ENCODE results near the gene CACNG7.

CACNG7 gene, protein sequence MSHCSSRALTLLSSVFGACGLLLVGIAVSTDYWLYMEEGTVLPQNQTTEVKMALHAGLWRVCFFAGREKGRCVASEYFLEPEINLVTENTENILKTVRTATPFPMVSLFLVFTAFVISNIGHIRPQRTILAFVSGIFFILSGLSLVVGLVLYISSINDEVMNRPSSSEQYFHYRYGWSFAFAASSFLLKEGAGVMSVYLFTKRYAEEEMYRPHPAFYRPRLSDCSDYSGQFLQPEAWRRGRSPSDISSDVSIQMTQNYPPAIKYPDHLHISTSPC

GRCh38 chr19:53908935-53909415, at the start of gene CACNG7:
TSS of gene CACNG7 (plus strand) at chr19:53909278. CDS start at chr19:53912832, 3,554 bp downstream.
- Histone ChIP-seq H3K36me3 (ENCODE audit: control insufficient read depth, insufficient read depth, low read length) (no peaks in the 10 kb centered on the region), H3K27me3 (ENCODE audit: control insufficient read depth, insufficient read depth, low read length) (peaks cover 71% of the 10 kb centered on the region), H3K4me1 (ENCODE audit: control insufficient read depth, insufficient read depth, low read length) (peaks cover 16% of the 10 kb centered on the region; the same call in 1 of the 2 replicates), H3K9ac (ENCODE audit: low read depth, low read length) (no peak within 1 kb of the TSS), H3K27ac (ENCODE audit: low read depth, low read length) (no peak within 1 kb of the TSS), H3K4me3 (ENCODE audit: low read depth, low read length) (peak within 1 kb of the TSS; percentile 73), H3K9me3 (ENCODE audit: control insufficient read depth, insufficient read depth, low read length) (no peaks in the 10 kb centered on the region)

- no peaks in the 10 kb centered on the region for H3K36me3 ChIP-seq (ENCODE audit: control insufficient read depth, insufficient read depth, low read length)
- no peaks in the 10 kb centered on the region; the same call in 1 of the 2 replicates for H3K27me3 ChIP-seq (ENCODE audit: control insufficient read depth, insufficient read depth, low read length)
- H3K4me1 ChIP-seq (ENCODE audit: control insufficient read depth, insufficient read depth, low read length) = peaks cover 6% of the 10 kb centered on the region
- H3K27ac ChIP-seq (ENCODE audit: low read depth, low read length) = no peak overlapping the region
- no peak overlapping the region for H3K4me3 ChIP-seq (ENCODE audit: low read depth, low read length)
- H3K9ac ChIP-seq (ENCODE audit: low read depth, low read length) = no peak overlapping the region
- H3K9me3 ChIP-seq (ENCODE audit: control insufficient read depth, insufficient read depth, low read length) = no peaks in the 10 kb centered on the region
Observed at GRCh38 chr19:53864308-53864836, 44.7 kb upstream of the CACNG7 start.

DNA sequence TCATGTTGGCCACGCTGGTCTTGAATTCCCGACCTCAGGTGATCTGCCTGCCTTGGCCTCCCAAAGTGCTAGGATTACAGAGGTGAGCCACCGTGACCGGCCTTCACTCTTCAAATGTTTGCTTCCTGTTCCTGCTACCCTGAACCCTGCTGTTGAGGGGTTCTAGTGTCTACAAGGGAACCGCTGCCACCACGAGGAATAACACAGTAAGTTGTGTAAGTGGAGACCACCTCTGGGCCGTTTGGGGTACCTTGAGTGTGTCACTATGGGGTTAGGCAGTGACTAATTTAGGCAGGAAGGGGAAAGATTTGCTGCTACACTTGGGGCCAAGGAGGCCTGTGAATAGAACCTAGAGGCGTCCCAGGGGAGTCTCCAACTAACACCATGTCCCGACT, 43.6 kb upstream of the CACNG7 start:
- H3K9me3 ChIP-seq (ENCODE audit: control insufficient read depth, insufficient read depth, low read length) = no peaks in the 10 kb centered on the region
- H3K36me3 ChIP-seq (ENCODE audit: control insufficient read depth, insufficient read depth, low read length) = no peaks in the 10 kb centered on the region
- H3K4me3 ChIP-seq (ENCODE audit: low read depth, low read length) = peak overlapping the region; percentile 71
- peaks cover 6% of the 10 kb centered on the region for H3K4me1 ChIP-seq (ENCODE audit: control insufficient read depth, insufficient read depth, low read length)
- peak overlapping the region; percentile 97 for H3K27ac ChIP-seq (ENCODE audit: low read depth, low read length)
- peak overlapping the region; percentile 84; the same call in 1 of the 2 replicates for H3K9ac ChIP-seq (ENCODE audit: low read depth, low read length)
- no peaks in the 10 kb centered on the region; the same call in 1 of the 2 replicates for H3K27me3 ChIP-seq (ENCODE audit: control insufficient read depth, insufficient read depth, low read length)

- H3K9me3 ChIP-seq (ENCODE audit: control insufficient read depth, insufficient read depth, low read length) = no peaks in the 10 kb centered on the region
- H3K36me3 ChIP-seq (ENCODE audit: control insufficient read depth, insufficient read depth, low read length) = 0 out of 2 replicates have a peak, but pooled peaks cover 3% of the 10 kb centered on the region
- peaks cover 6% of the 10 kb centered on the region for H3K4me1 ChIP-seq (ENCODE audit: control insufficient read depth, insufficient read depth, low read length)
- H3K27me3 ChIP-seq (ENCODE audit: control insufficient read depth, insufficient read depth, low read length) = no peaks in the 10 kb centered on the region; the same call in 1 of the 2 replicates
- H3K4me3 ChIP-seq (ENCODE audit: low read depth, low read length) = peak overlapping the region; percentile 71
- peak overlapping the region; percentile 84 for H3K9ac ChIP-seq (ENCODE audit: low read depth, low read length)
- peak overlapping the region; percentile 97 for H3K27ac ChIP-seq (ENCODE audit: low read depth, low read length)
Observed at GRCh38 chr19:53865918-53866864, 42.9 kb upstream of the CACNG7 start.

DNA sequence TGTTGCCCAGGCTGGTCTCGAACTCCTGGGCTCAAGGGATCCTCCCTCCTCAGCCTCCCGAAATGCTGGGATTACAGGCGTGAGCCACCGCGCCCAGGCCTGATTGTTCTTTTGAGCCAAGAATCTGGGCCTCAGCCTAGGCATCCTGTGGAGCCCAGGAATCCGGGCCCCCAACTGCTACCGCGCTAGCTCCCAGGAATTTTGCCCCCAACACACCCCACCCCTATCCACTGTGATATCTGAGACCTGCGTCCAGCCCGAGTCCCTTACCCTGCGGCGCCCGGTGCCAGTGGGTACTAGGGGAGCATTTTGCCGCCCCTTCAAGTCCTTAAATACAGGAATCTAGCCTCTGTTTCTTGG, 42.2 kb upstream of the CACNG7 start:
- H3K36me3 ChIP-seq (ENCODE audit: control insufficient read depth, insufficient read depth, low read length) = 0 out of 2 replicates have a peak, but pooled peaks cover 4% of the 10 kb centered on the region
- peaks cover 6% of the 10 kb centered on the region for H3K4me1 ChIP-seq (ENCODE audit: control insufficient read depth, insufficient read depth, low read length)
- no peaks in the 10 kb centered on the region for H3K9me3 ChIP-seq (ENCODE audit: control insufficient read depth, insufficient read depth, low read length)
- no peaks in the 10 kb centered on the region; the same call in 1 of the 2 replicates for H3K27me3 ChIP-seq (ENCODE audit: control insufficient read depth, insufficient read depth, low read length)
- H3K4me3 ChIP-seq (ENCODE audit: low read depth, low read length) = peak overlapping the region; percentile 71
- H3K27ac ChIP-seq (ENCODE audit: low read depth, low read length) = peak overlapping the region; percentile 97
- H3K9ac ChIP-seq (ENCODE audit: low read depth, low read length) = peak overlapping the region; percentile 84

GRCh38 chr19:53867225-53868090, 41.6 kb upstream of the CACNG7 start, which contains the start of gene MYADM:
TSS of gene MYADM (plus strand) at chr19:53867883. CDS start at chr19:53873530, 5,647 bp downstream.
- no peaks in the 10 kb centered on the region for H3K9me3 ChIP-seq (ENCODE audit: control insufficient read depth, insufficient read depth, low read length)
- peak within 1 kb of the TSS; percentile 97 for H3K27ac ChIP-seq (ENCODE audit: low read depth, low read length)
- H3K36me3 ChIP-seq (ENCODE audit: control insufficient read depth, insufficient read depth, low read length) = 0 out of 2 replicates have a peak, but pooled peaks cover 4% of the 10 kb centered on the region
- peak within 1 kb of the TSS; percentile 90 for H3K9ac ChIP-seq (ENCODE audit: low read depth, low read length)
- peaks cover 6% of the 10 kb centered on the region for H3K4me1 ChIP-seq (ENCODE audit: control insufficient read depth, insufficient read depth, low read length)
- peak within 1 kb of the TSS; percentile 71 for H3K4me3 ChIP-seq (ENCODE audit: low read depth, low read length)
- H3K27me3 ChIP-seq (ENCODE audit: control insufficient read depth, insufficient read depth, low read length) = no peaks in the 10 kb centered on the region; the same call in 1 of the 2 replicates

DNA sequence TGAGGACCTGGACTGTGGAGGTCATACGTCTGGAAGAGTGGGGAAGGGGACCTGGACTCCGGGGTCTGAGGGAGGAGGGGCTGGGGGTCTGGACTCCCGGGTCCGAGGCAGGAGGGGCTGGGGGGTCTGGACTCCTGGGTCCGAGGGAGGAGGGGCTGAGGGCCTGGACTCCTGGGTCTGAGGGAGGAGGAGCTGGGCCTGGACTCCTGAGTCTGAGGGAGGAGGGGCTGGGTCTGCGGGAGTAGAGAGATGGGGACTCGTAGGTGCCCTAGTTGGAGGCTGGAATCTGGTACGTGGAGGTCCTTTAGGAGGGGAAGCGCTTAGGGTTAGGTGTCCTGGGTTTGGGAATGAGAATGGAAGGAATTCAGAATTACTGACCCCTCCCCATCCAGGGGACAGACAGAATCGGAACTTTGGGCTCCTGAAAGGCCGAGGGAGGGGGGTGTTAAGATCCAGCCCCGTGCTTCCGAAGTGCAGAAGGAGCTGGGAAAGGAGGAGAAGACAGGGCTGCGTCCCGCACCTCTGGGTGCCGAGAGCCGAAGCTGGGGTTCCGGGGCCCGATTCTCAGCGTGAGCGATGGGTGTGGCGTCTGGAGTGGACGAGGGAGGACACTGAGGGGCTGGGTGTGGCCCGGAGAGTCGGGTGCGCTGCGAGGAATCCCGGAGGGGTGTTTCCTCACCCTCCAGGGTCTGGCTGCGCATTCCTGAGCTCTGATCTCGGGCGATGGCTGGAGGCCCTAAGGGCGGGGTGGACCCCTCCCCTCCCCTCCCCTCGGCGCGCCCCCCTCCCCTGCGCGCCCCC, 40.8 kb upstream of the CACNG7 start:
- no peaks in the 10 kb centered on the region for H3K27me3 ChIP-seq (ENCODE audit: control insufficient read depth, insufficient read depth, low read length)
- peaks cover 10% of the 10 kb centered on the region; the same call in 1 of the 2 replicates for H3K36me3 ChIP-seq (ENCODE audit: control insufficient read depth, insufficient read depth, low read length)
- no peaks in the 10 kb centered on the region for H3K9me3 ChIP-seq (ENCODE audit: control insufficient read depth, insufficient read depth, low read length)
- peak overlapping the region; percentile 70 for H3K4me3 ChIP-seq (ENCODE audit: low read depth, low read length)
- peak overlapping the region; percentile 97 for H3K27ac ChIP-seq (ENCODE audit: low read depth, low read length)
- H3K4me1 ChIP-seq (ENCODE audit: control insufficient read depth, insufficient read depth, low read length) = peaks cover 6% of the 10 kb centered on the region
- peak overlapping the region; percentile 90 for H3K9ac ChIP-seq (ENCODE audit: low read depth, low read length)

DNA sequence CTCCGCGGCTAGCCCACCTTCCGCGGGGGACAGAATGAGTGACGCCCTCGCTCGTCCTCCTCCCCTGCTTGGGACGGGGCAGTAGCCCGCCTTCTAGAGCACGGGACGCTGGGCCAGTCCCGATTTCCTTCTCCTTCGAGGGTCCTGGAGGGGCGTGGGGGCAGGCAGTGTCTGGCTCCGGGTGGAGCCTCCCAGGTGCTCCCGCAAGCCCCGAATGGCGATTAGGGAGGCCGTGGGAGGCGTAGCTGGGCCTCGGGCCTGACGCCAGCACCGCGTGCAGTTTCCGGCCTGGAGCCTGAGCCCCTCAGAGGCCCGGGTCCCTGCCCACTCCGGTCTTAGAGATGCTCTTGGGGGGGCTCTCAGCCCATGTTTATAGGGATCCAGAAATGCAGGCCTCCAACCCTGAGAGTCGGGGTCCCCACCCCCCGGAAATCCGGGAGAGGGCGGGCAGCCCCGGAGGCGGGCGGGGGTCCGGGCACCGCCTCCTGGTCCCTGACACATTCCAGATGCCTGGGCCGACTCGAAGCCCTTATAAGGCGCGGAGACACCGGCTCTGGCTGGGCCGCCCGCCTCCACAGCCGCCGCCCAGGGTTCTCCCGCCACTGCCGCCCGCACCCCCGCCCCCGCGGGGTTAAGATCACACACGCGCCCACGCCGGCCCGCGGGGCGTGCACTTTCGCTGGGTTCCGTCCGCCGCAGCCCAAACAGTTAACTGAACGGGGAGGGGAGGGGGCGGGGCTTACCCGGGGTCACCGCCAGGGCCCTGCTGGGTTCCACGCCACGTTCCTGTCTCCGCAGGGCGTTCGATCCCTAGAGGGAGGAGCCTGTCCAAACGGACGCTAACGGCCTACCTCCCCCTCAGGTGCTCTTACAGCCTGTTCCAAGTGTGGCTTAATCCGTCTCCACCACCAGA, 39.9 kb upstream of the CACNG7 start:
- Histone ChIP-seq H3K4me3 (ENCODE audit: low read depth, low read length) (peak overlapping the region; percentile 70), H3K9me3 (ENCODE audit: control insufficient read depth, insufficient read depth, low read length) (no peaks in the 10 kb centered on the region), H3K27me3 (ENCODE audit: control insufficient read depth, insufficient read depth, low read length) (no peaks in the 10 kb centered on the region), H3K4me1 (ENCODE audit: control insufficient read depth, insufficient read depth, low read length) (peaks cover 6% of the 10 kb centered on the region), H3K9ac (ENCODE audit: low read depth, low read length) (peak overlapping the region; percentile 90), H3K36me3 (ENCODE audit: control insufficient read depth, insufficient read depth, low read length) (peaks cover 18% of the 10 kb centered on the region), H3K27ac (ENCODE audit: low read depth, low read length) (peak overlapping the region; percentile 97)
